Hepatocyte (in vitro differentiated cells): ENCODE results near the gene CYSTM1. TPM values are rescaled to one million over a fixed set of nuclear protein-coding genes. Genes with fewer than 3 reads are reported as not detected.

Source experiments
- DNase-seq: peaks from one replicate; pipeline ENCODE4 v3.0.0-alpha.2; 2016; ENCODE audit warnings: low spot score
- H2AFZ ChIP-seq: fragments of 200-600 bp; sonication (generic); 2 replicates; pipeline ENCODE4 v1.6.0; 2016; ENCODE audit warnings: antibody characterized with exemption, mild to moderate bottlenecking
- H3K27ac ChIP-seq: fragments of 200-600 bp; sonication (generic); 2 replicates; pipeline ENCODE4 v1.5.1; 2016; ENCODE audit warnings: mild to moderate bottlenecking
- H3K27me3 ChIP-seq: fragments of 200-600 bp; sonication (generic); 2 replicates; pipeline ENCODE4 v1.6.1; 2016
- H3K36me3 ChIP-seq: fragments of 200-600 bp; sonication (generic); replicated peaks from 2 replicates; pipeline ENCODE4 v1.5.1; 2016; ENCODE audit warnings: low read depth; ENCODE audit not compliant: insufficient read depth
- H3K4me1 ChIP-seq: fragments of 200-600 bp; sonication (generic); 2 replicates; pipeline ENCODE4 v1.5.1; 2016; ENCODE audit warnings: mild to moderate bottlenecking, moderate library complexity; ENCODE audit not compliant: insufficient read depth
- H3K4me2 ChIP-seq: fragments of 200-600 bp; sonication (generic); 2 replicates; pipeline ENCODE4 v1.6.0; 2016
- H3K4me3 ChIP-seq: fragments of 200-600 bp; sonication (generic); 2 replicates; pipeline ENCODE4 v1.5.1; 2016; ENCODE audit warnings: mild to moderate bottlenecking
- H3K79me2 ChIP-seq: fragments of 200-600 bp; sonication (generic); 2 replicates; pipeline ENCODE4 v1.6.0; 2017; ENCODE audit warnings: mild to moderate bottlenecking
- H3K9me2 ChIP-seq: fragments of 200-600 bp; sonication (generic); replicated peaks from 2 replicates; pipeline ENCODE4 v1.6.0; 2017; ENCODE audit warnings: mild to moderate bottlenecking; ENCODE audit not compliant: insufficient read depth
- H3K9me3 ChIP-seq: fragments of 200-600 bp; sonication (generic); 2 replicates; pipeline ENCODE4 v1.5.1; 2016; ENCODE audit warnings: low read depth, mild to moderate bottlenecking
- H4K20me1 ChIP-seq: fragments of 200-600 bp; sonication (generic); 2 replicates; pipeline ENCODE4 v1.6.0; 2016; ENCODE audit warnings: mild to moderate bottlenecking; ENCODE audit not compliant: insufficient read depth, poor library complexity, severe bottlenecking
- EZH2 ChIP-seq: fragments of 200-600 bp; sonication (generic); IDR thresholded peaks from 2 replicates; pipeline ENCODE4 v1.6.1; 2016; ENCODE audit warnings: antibody characterized with exemption, mild to moderate bottlenecking, borderline replicate concordance
- EZH2phosphoT487 ChIP-seq: fragments of 200-600 bp; sonication (generic); IDR thresholded peaks from one replicate; pipeline ENCODE4 v1.6.1; 2018; ENCODE audit warnings: antibody characterized with exemption, mild to moderate bottlenecking, low read depth, moderate library complexity; ENCODE audit not compliant: unreplicated experiment, severe bottlenecking
- WGBS: methylation state at CpG from one replicate; pipeline ENCODE4 v1.1.6; 2016; ENCODE audit warnings: low lambda C conversion rate; ENCODE audit errors: missing lambda C conversion rate; 5-methylcytosine and 5-hydroxymethylcytosine counted together
- polyA plus RNA-seq: library from polyadenylated mRNA; unstranded; fragments of >200 nt; fragmentation: Nextera tagmentation; extraction: Ambion mirVana; gene quantifications from 2 replicates; pipeline ENCODE4 v1.2.1, GENCODE V29; 2016
- total RNA-seq: library from RNA; depleted of rRNA; stranded (reverse); fragments of >200 nt; gene quantifications from 2 replicates; pipeline ENCODE4 v1.2.3, GENCODE V29; 2014
- TF ChIP-seq, protein P1 (sequence below): fragments of 200-600 bp; sonication (generic); IDR thresholded peaks from 2 replicates; pipeline ENCODE4 v1.5.1; 2016; ENCODE audit warnings: antibody characterized with exemption, mild to moderate bottlenecking; ENCODE audit not compliant: poor library complexity

Gene CYSTM1
- total and polyA plus RNA-seq, 2 experiments from 2014 or later, result 111 to 262 TPM

DNA sequence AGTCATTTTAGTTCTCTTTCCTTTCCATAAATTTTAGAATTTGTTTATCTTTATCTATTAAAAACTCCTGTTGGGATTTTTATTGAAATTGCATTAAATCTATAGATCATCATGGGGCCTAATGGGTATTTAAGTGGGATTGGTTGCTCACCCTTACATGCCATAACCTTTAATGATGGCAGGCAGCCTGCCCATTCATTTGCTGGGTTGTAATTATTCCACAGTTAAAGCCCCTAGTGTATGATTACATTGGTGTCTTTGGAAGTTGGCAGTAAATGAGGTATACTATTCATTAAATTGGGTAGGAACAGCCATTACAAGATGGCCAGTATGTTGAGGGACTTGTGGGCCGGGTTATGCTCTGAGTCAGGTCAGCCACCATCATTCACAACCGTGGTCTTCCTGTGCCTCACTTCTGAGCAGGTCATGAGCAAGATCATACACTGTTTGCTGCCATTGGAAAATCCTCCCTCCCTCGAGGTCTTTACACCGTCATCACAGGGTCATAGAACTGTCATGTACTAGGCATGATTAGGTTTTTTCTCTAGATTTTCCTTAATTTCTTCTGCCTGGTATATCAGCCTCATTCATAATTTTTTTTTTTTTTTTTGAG lies 59.5 kb downstream of the CYSTM1 start:
- Histone ChIP-seq H3K27ac (no peak overlapping the region), H3K4me2 (no peak overlapping the region), H3K9me3 (no peaks in the 10 kb centered on the region), H3K4me1 (peaks cover 3% of the 10 kb centered on the region), H2AFZ (no peak overlapping the region), H3K36me3 (no peaks in the 10 kb centered on the region), H3K79me2 (peaks cover 22% of the 10 kb centered on the region), H4K20me1 (no peaks in the 10 kb centered on the region), H3K27me3 (no peaks in the 10 kb centered on the region), H3K9me2 (no peaks in the 10 kb centered on the region), H3K4me3 (no peak overlapping the region)
- 93% methylated on average over 4 of the region's 4 CpGs for WGBS
- DNase-seq, result no peak
- TF ChIP-seq, protein P1, sequence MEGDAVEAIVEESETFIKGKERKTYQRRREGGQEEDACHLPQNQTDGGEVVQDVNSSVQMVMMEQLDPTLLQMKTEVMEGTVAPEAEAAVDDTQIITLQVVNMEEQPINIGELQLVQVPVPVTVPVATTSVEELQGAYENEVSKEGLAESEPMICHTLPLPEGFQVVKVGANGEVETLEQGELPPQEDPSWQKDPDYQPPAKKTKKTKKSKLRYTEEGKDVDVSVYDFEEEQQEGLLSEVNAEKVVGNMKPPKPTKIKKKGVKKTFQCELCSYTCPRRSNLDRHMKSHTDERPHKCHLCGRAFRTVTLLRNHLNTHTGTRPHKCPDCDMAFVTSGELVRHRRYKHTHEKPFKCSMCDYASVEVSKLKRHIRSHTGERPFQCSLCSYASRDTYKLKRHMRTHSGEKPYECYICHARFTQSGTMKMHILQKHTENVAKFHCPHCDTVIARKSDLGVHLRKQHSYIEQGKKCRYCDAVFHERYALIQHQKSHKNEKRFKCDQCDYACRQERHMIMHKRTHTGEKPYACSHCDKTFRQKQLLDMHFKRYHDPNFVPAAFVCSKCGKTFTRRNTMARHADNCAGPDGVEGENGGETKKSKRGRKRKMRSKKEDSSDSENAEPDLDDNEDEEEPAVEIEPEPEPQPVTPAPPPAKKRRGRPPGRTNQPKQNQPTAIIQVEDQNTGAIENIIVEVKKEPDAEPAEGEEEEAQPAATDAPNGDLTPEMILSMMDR, result no peak
- TF ChIP-seq EZH2 (no peak), EZH2phosphoT487 (no peak)

DNA sequence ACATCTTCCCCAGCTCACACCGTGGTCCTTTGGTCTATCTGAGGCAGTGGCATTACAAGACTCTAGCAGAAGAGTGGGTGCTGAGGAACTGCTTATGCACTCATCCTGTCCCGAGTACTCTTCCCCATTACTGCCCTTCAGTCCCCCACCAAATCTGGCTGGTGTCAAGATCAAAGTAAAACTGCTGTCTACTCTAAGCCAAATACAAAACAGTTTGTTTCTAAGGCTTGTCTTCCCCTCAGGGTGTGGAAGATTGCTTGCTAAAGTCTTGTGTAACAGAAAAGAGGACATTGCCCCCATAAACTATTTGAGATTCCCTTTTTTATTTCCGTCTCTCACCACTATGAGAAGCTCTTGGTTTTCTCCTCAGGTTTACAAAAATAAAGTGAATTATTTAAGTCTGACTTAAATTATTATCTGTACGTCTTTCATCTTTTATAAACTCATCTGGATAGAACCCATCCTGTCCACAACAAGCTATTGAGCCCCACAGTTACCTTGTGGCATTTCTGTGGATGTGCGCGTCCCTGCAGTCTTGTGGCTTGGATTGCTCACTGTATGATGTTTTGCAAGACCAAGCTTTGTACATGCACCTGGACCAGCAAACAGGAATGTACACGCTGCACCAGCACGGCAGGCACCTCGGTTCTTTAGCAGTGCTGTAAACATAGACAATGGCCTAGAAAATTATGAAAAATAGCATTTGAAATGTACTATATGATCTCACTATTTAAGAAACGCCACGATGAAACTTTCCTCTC lies 61.0 kb downstream of the CYSTM1 start:
- Histone ChIP-seq H3K79me2 (peaks cover 17% of the 10 kb centered on the region), H3K9me2 (no peaks in the 10 kb centered on the region), H3K36me3 (no peaks in the 10 kb centered on the region), H3K27ac (no peak overlapping the region), H3K4me1 (peaks cover 12% of the 10 kb centered on the region), H3K4me2 (no peak overlapping the region), H3K27me3 (no peaks in the 10 kb centered on the region), H4K20me1 (no peaks in the 10 kb centered on the region), H3K4me3 (no peak overlapping the region), H3K9me3 (no peaks in the 10 kb centered on the region), H2AFZ (no peak overlapping the region)
- 83% methylated on average over 11 of the region's 11 CpGs for WGBS
- TF ChIP-seq EZH2phosphoT487, result no peak
- no peak for TF ChIP-seq EZH2
- no peak for DNase-seq

DNA sequence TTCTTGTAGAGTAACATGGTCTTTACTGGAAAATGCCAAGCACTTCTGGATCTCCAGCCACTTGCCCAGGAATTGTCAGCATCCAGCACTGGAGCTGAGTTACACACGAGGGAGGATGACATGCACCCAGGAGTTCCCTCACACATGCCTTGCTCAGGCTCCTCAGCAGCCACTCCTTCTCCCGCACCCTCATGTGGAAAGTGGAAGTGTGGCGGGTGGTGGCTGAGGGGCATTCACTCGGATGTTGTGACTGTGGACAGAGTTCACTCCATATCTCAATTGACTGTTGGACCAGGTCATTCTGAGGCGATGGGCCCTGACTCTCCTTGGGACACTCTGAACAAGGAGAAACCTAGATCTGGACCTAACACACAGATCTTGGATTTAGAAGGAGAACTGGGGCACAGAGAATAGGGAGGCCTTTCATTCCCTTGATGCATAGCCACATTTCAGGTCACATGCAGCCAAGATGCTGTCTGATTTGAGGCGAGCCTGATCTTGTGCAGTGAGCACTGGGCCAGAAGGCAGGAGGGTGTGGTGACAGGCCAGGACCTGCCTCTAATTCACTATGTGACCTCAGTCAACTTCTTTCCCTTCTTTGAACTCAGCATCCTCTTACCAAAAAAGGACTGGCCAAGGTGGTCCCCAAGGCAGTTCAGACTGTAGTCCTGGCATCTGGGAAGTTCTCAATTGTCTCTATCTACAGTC lies 62.1 kb downstream of the CYSTM1 start:
- WGBS, result 84% methylated on average over 6 of the region's 6 CpGs
- Histone ChIP-seq H4K20me1 (no peaks in the 10 kb centered on the region), H3K4me2 (no peak overlapping the region), H3K36me3 (no peaks in the 10 kb centered on the region), H3K9me2 (no peaks in the 10 kb centered on the region), H3K79me2 (peaks cover 9% of the 10 kb centered on the region), H3K27ac (no peak overlapping the region), H3K27me3 (no peaks in the 10 kb centered on the region), H3K4me3 (no peak overlapping the region), H2AFZ (no peak overlapping the region), H3K4me1 (peaks cover 23% of the 10 kb centered on the region), H3K9me3 (no peaks in the 10 kb centered on the region)
- no peak for DNase-seq
- TF ChIP-seq, protein P1, result no peak
- no peak for TF ChIP-seq EZH2phosphoT487
- TF ChIP-seq EZH2, result no peak

DNA sequence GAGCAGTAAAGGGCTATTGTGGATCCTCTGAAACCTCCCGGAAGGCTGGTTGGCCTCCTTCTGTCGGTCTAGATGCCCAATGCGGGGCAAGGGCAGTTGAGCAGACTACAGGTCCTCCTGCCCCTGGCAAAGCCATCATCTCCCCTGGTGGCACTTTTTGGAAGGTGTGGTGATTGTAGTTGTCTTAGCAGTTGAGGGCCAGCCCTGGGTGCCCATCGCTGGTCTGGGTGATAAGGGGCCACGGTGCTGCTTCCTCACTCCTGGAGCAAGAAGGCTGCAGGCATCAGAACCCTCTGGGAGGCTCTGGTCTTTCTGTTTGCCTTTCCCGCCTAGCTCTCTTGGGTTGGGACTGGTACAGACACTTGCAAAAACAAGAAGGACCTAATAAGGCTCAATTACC lies 63.8 kb downstream of the CYSTM1 start:
- no peak overlapping the region for H3K4me3 ChIP-seq
- no peaks in the 10 kb centered on the region for H3K27me3 ChIP-seq
- no peaks in the 10 kb centered on the region for H3K36me3 ChIP-seq
- no peaks in the 10 kb centered on the region for H3K9me3 ChIP-seq
- H3K9me2 ChIP-seq, result no peaks in the 10 kb centered on the region
- peaks cover 26% of the 10 kb centered on the region for H3K4me1 ChIP-seq
- H4K20me1 ChIP-seq, result no peaks in the 10 kb centered on the region
- no peak overlapping the region for H3K4me2 ChIP-seq
- no peak for DNase-seq
- no peak overlapping the region for H2AFZ ChIP-seq
- TF ChIP-seq, protein P1, result no peak
- TF ChIP-seq EZH2 (no peak), EZH2phosphoT487 (no peak)
- no peak overlapping the region for H3K27ac ChIP-seq
- H3K79me2 ChIP-seq, result peaks cover 12% of the 10 kb centered on the region
- WGBS, result 93% methylated on average over 6 of the region's 6 CpGs
